Activated naive CD4-positive, alpha-beta T cell treated with anti-CD3 and anti-CD28 coated beads, Interleukin-2, amount 10 ng/mL, durations not matched to agents 7 days and 5 days (primary cell): ENCODE data around the gene PSME4.
A peak's percentile ranks its signal among the peaks of the same experiment; 100 is the strongest.

ENCODE experiments used
- CTCF ChIA-PET: fragments of 350-600 bp; sonication (Branson Sonifier 250); formaldehyde crosslinking; loops from one replicate; lab custom pipeline; 2021; ENCODE audit warnings: antibody characterized with exemption; lab: Charles Lee
- DNase-seq: peaks from one replicate; pipeline ENCODE4 v3.0.0-alpha.2; 2020
- H3K27ac Mint-ChIP-seq: one replicate; pipeline ENCODE4 v1.8.0; 2021; ENCODE audit warnings: mild to moderate bottlenecking, moderate library complexity, mixed read lengths
- H3K27me3 Mint-ChIP-seq: one replicate; pipeline ENCODE4 v1.8.0; 2021; ENCODE audit warnings: mild to moderate bottlenecking, mixed read lengths
- H3K36me3 Mint-ChIP-seq: one replicate; pipeline ENCODE4 v1.8.0; 2021; ENCODE audit warnings: mixed read lengths
- H3K4me1 Mint-ChIP-seq: one replicate; pipeline ENCODE4 v1.8.0; 2021; ENCODE audit warnings: mixed read lengths
- H3K4me3 Mint-ChIP-seq: one replicate; pipeline ENCODE4 v1.8.0; 2021; ENCODE audit warnings: mild to moderate bottlenecking, moderate library complexity, mixed read lengths
- H3K9me3 Mint-ChIP-seq: one replicate; pipeline ENCODE4 v1.8.0; 2021; ENCODE audit warnings: mixed read lengths

PSME4 gene, protein sequence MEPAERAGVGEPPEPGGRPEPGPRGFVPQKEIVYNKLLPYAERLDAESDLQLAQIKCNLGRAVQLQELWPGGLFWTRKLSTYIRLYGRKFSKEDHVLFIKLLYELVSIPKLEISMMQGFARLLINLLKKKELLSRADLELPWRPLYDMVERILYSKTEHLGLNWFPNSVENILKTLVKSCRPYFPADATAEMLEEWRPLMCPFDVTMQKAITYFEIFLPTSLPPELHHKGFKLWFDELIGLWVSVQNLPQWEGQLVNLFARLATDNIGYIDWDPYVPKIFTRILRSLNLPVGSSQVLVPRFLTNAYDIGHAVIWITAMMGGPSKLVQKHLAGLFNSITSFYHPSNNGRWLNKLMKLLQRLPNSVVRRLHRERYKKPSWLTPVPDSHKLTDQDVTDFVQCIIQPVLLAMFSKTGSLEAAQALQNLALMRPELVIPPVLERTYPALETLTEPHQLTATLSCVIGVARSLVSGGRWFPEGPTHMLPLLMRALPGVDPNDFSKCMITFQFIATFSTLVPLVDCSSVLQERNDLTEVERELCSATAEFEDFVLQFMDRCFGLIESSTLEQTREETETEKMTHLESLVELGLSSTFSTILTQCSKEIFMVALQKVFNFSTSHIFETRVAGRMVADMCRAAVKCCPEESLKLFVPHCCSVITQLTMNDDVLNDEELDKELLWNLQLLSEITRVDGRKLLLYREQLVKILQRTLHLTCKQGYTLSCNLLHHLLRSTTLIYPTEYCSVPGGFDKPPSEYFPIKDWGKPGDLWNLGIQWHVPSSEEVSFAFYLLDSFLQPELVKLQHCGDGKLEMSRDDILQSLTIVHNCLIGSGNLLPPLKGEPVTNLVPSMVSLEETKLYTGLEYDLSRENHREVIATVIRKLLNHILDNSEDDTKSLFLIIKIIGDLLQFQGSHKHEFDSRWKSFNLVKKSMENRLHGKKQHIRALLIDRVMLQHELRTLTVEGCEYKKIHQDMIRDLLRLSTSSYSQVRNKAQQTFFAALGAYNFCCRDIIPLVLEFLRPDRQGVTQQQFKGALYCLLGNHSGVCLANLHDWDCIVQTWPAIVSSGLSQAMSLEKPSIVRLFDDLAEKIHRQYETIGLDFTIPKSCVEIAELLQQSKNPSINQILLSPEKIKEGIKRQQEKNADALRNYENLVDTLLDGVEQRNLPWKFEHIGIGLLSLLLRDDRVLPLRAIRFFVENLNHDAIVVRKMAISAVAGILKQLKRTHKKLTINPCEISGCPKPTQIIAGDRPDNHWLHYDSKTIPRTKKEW (N-terminal part only)

DNA sequence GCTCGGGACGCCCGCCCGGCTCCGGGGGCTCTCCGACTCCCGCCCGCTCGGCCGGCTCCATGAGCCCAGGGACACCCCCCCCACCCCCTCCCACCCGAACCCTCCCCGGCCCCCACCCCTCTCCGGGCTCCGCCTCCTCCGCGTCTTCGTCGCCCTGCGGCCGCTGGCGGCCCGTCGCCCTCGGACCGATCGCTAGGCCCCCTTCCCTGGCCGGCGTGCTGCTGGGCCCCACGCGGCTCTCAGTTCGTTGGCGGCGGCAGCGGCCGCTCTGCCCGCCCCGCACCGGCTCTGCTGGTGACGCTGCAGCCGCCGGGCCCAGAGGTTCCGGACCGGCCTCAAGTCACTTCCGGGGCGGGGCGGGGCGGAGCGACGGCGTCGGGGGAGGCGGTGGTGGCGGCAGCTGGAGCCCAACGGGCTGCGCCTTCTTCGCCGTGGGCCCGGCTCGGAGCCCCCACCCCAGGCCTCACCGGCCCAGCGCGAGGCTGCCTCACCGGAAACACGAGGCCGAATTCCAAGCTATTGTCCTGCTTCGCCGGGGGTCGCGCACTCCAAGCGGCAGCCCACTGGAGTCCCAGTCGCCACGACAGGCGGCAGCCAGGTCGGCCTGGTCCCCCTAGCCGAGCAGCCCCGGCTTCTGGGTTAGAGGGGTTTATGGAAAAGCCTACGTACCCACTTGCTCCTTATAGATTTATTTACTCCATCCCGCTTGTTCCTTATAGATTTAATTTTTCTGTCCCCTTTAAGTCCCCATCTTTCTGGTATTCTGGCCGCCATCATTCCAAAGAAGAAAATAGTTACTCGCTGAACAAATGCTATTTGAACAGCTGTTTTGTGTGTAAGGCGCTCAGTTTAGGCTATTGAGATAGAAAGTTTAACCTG lies at the start of gene PSME4:
Gene PSME4 (minus strand): TSS at position 270 of the 879 bp plus-strand sequence. CDS start 209 bp downstream, at position 61.
- no peaks in the 10 kb centered on the region for H3K9me3 Mint-ChIP-seq
- H3K27ac Mint-ChIP-seq: peak within 1 kb of the TSS; percentile 96
- no peaks in the 10 kb centered on the region for H3K27me3 Mint-ChIP-seq
- H3K36me3 Mint-ChIP-seq: peaks cover 40% of the 10 kb centered on the region
- DNase-seq: peak; percentile 97
- CTCF ChIA-PET: interaction anchor here (0.9 to 1.0 kb wide), 2 partner anchors 24 to 82 kb away, joined by 3 to 4 read pairs; no protein-coding TSS in a partner anchor
- H3K4me3 Mint-ChIP-seq: peak within 1 kb of the TSS; percentile 92
- peaks cover 44% of the 10 kb centered on the region for H3K4me1 Mint-ChIP-seq

GRCh38 chr2:54015798-54016699 lies 45.3 kb upstream of the PSME4 start:
- DNase-seq: no peak
- peaks cover 12% of the 10 kb centered on the region for H3K36me3 Mint-ChIP-seq
- H3K4me1 Mint-ChIP-seq: peaks cover 36% of the 10 kb centered on the region
- no peak overlapping the region for H3K4me3 Mint-ChIP-seq
- H3K27ac Mint-ChIP-seq: peak overlapping the region; percentile 4
- H3K27me3 Mint-ChIP-seq: no peaks in the 10 kb centered on the region
- H3K9me3 Mint-ChIP-seq: peaks cover 5% of the 10 kb centered on the region
- CTCF ChIA-PET: no interaction called here

DNA sequence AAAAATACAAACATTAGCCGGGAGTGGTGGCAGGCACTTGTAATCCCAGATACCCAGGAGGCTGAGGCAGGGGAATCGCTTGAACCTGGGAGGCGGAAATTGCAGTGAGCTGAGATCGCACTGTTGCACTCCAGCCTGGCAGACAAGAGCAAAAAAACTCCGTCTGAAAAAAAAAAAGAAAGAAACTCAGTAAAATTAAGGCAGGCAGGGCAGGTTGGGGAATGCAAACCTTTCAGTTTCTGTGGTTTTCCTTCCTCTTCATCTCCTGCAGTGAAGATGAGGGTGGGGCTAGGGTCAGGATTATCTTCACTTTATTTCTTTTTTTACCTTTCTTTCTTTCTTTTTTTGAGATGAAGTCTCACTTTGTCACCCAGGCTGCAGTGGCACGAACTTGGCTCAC lies 43.2 kb upstream of the PSME4 start:
- CTCF ChIA-PET: no interaction called here
- no peaks in the 10 kb centered on the region for H3K9me3 Mint-ChIP-seq
- H3K27ac Mint-ChIP-seq: peak overlapping the region; percentile 93
- H3K27me3 Mint-ChIP-seq: no peaks in the 10 kb centered on the region
- DNase-seq: peak; percentile 40
- peak overlapping the region; percentile 68 for H3K4me3 Mint-ChIP-seq
- H3K36me3 Mint-ChIP-seq: peaks cover 7% of the 10 kb centered on the region
- peaks cover 39% of the 10 kb centered on the region for H3K4me1 Mint-ChIP-seq

DNA sequence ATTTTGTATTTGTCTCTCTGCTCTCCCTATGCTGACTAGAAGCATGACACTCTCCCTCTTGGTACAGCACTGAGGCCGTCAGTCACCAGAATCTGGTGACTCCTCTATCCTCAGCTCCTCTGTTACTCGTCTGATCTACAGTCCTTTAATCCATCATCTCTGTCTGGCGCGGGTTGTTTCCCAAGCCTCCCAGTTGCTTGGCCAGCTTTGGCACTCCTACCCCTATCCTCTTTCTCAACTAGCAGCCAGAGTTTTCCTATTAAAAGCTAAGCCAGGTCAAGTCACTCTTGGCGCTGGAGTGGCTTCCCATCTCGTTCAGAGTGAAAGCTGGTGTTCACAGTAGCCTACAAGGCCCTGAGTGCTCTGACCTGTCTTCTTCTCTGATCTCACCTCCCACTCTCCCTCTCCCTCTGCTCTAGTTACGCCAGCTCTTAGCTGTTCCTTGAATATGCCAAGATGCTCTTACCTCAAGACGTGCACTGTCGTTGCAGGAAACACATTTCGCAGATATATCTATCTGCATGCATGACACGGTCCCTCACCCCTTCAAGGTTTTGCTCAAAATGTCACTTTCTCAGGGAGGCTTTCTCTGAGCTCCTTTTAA lies 41.8 kb upstream of the PSME4 start:
- H3K4me1 Mint-ChIP-seq: peaks cover 39% of the 10 kb centered on the region
- H3K36me3 Mint-ChIP-seq: peaks cover 10% of the 10 kb centered on the region
- no peaks in the 10 kb centered on the region for H3K27me3 Mint-ChIP-seq
- no peaks in the 10 kb centered on the region for H3K9me3 Mint-ChIP-seq
- CTCF ChIA-PET: interaction anchor here (1.0 kb wide), 2 partner anchors 13 to 76 kb away, joined by 3 read pairs; no protein-coding TSS in a partner anchor
- DNase-seq: no peak
- peak overlapping the region; percentile 15 for H3K27ac Mint-ChIP-seq
- H3K4me3 Mint-ChIP-seq: no peak overlapping the region

GRCh38 chr2:54009549-54009948 lies 38.8 kb upstream of the PSME4 start:
- Mint-ChIP-seq H3K4me3 (no peak overlapping the region), H3K27me3 (no peaks in the 10 kb centered on the region), H3K36me3 (peaks cover 10% of the 10 kb centered on the region), H3K9me3 (no peaks in the 10 kb centered on the region), H3K4me1 (peaks cover 25% of the 10 kb centered on the region), H3K27ac (no peak overlapping the region)
- CTCF ChIA-PET: no interaction called here
- DNase-seq: no peak

DNA sequence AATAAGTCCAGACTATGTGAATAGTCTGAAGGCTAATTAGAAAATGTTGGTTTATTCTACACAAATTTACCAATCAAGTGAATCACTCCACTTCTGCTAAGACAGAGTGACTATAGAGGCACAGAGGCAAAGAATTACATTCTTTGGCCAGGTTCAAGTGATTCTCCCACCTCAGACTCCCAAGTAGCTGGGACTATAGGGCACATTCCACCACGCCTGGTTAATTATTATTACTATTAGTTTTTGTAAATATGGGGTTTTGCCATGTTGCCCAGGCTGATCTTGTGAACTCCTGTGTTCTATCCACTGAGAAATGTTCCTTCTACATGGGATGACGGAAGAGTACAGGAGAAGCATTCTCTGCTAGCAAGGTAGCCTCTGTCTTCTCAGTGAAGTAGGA lies 37.6 kb upstream of the PSME4 start:
- Mint-ChIP-seq H3K27ac (no peak overlapping the region), H3K9me3 (no peaks in the 10 kb centered on the region), H3K4me3 (no peak overlapping the region), H3K4me1 (peaks cover 14% of the 10 kb centered on the region), H3K36me3 (peaks cover 9% of the 10 kb centered on the region), H3K27me3 (no peaks in the 10 kb centered on the region)
- DNase-seq: no peak
- CTCF ChIA-PET: no interaction called here

DNA sequence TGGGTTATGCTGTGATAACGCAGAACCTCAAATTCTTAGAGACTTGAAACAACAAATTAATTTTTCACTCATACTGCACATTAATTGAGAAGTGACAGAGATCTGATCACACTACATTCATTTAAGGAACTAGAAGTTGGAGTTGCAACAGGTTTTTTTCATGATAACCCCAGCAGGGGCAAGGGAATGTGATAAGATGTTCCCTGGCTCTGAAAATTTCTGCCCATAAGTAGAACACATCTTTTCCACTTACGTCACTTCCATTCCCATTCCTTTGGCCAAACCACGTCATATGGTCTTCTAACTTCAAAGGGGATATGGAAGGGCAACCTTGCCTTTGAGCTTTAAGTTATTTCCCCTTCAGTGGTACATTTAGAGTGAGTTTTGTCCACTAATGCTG lies 29.7 kb upstream of the PSME4 start:
- CTCF ChIA-PET: interaction anchor here (1.3 kb wide), 1 partner anchor 12 kb away, joined by 3 read pairs; no protein-coding TSS in a partner anchor
- Mint-ChIP-seq H3K4me3 (no peak overlapping the region), H3K4me1 (no peaks in the 10 kb centered on the region), H3K27ac (no peak overlapping the region), H3K9me3 (no peaks in the 10 kb centered on the region), H3K36me3 (peaks cover 2% of the 10 kb centered on the region), H3K27me3 (no peaks in the 10 kb centered on the region)
- no peak for DNase-seq

GRCh38 chr2:54000122-54000521 lies 29.3 kb upstream of the PSME4 start:
- Mint-ChIP-seq H3K4me3 (no peak overlapping the region), H3K4me1 (peaks cover under 1% of the 10 kb centered on the region), H3K27ac (no peak overlapping the region), H3K9me3 (no peaks in the 10 kb centered on the region), H3K27me3 (no peaks in the 10 kb centered on the region), H3K36me3 (peaks cover 2% of the 10 kb centered on the region)
- no peak for DNase-seq
- CTCF ChIA-PET: interaction anchor here (1.3 kb wide), 1 partner anchor 13 kb away, joined by 3 read pairs; no protein-coding TSS in a partner anchor

DNA sequence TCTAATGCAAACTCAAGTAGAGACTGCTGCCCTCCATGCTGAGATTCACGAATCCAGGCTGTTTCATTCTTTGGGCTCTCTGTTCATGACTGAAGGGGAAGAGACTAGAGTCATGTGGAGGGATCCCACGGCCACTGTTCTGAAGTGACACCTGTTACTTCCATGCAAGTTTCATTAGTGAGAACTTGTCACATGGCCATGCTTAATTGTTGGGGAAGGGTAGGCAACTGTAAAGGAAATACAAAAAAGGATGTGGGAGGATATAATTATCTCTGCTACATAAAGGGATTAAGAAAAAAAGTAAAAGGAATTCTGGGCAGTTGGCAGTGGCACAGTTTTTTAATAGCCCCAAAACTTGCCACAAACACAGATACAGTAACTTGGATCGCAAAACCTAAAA lies 28.0 kb upstream of the PSME4 start:
- Mint-ChIP-seq H3K27me3 (no peaks in the 10 kb centered on the region), H3K27ac (no peak overlapping the region), H3K36me3 (peaks cover 2% of the 10 kb centered on the region), H3K4me3 (no peak overlapping the region), H3K4me1 (peaks cover 12% of the 10 kb centered on the region), H3K9me3 (no peaks in the 10 kb centered on the region)
- no peak for DNase-seq
- CTCF ChIA-PET: no interaction called here

GRCh38 chr2:53994818-53995808 lies 24.3 kb upstream of the PSME4 start:
- CTCF ChIA-PET: interaction anchor here (0.6 to 1.5 kb wide), 5 partner anchors 8 to 50 kb away, joined by 3 to 4 read pairs (median 3); partner anchors contain the start of gene PSME4
- Mint-ChIP-seq H3K27ac (peak overlapping the region; percentile 95), H3K4me1 (peaks cover 31% of the 10 kb centered on the region), H3K4me3 (peak overlapping the region; percentile 35), H3K36me3 (peaks cover 18% of the 10 kb centered on the region), H3K27me3 (no peaks in the 10 kb centered on the region), H3K9me3 (peaks cover 6% of the 10 kb centered on the region)
- no peak for DNase-seq

GRCh38 chr2:53991948-53992347 lies 21.2 kb upstream of the PSME4 start:
- H3K27ac Mint-ChIP-seq: no peak overlapping the region
- no peak overlapping the region for H3K4me3 Mint-ChIP-seq
- DNase-seq: no peak
- H3K27me3 Mint-ChIP-seq: no peaks in the 10 kb centered on the region
- H3K9me3 Mint-ChIP-seq: peaks cover 6% of the 10 kb centered on the region
- H3K4me1 Mint-ChIP-seq: peaks cover 34% of the 10 kb centered on the region
- CTCF ChIA-PET: no interaction called here
- peaks cover 20% of the 10 kb centered on the region for H3K36me3 Mint-ChIP-seq
